Neural progenitor cell (in vitro differentiated cells): ENCODE results near the gene ANGPTL7. TPM values are rescaled to one million over a fixed set of nuclear protein-coding genes. Genes with fewer than 3 reads are reported as not detected.

Experiments
- DNase-seq: peaks from one replicate; pipeline ENCODE4 v3.0.0-alpha.2; 2016; ENCODE audit warnings: low spot score
- H2AFZ ChIP-seq: fragments of 200-600 bp; sonication (generic); replicated peaks from 2 replicates; pipeline ENCODE4 v1.6.1; 2016; ENCODE audit warnings: antibody characterized with exemption
- H3F3A ChIP-seq: fragments of 200-600 bp; sonication (generic); 2 replicates; pipeline ENCODE4 v1.6.1; 2016; ENCODE audit warnings: antibody characterized with exemption, low read depth
- H3K27ac ChIP-seq: fragments of 200-600 bp; sonication (generic); 2 replicates; pipeline ENCODE4 v1.5.1; 2016; ENCODE audit warnings: mild to moderate bottlenecking
- H3K27me3 ChIP-seq: fragments of 200-600 bp; sonication (generic); 2 replicates; pipeline ENCODE4 v1.6.1; 2016; ENCODE audit warnings: mild to moderate bottlenecking, moderate library complexity
- H3K36me3 ChIP-seq: fragments of 200-600 bp; sonication (generic); 2 replicates; pipeline ENCODE4 v1.5.1; 2016
- H3K4me1 ChIP-seq: fragments of 200-600 bp; sonication (generic); 2 replicates; pipeline ENCODE4 v1.6.1; 2016; ENCODE audit warnings: mixed run types
- H3K4me2 ChIP-seq: fragments of 200-600 bp; sonication (generic); 2 replicates; pipeline ENCODE4 v1.6.1; 2016
- H3K4me3 ChIP-seq: fragments of 200-600 bp; sonication (generic); 2 replicates; pipeline ENCODE4 v1.5.1; 2016
- H3K79me2 ChIP-seq: fragments of 200-600 bp; sonication (generic); 2 replicates; pipeline ENCODE4 v1.6.1; 2016; ENCODE audit warnings: low read depth
- H3K9ac ChIP-seq: fragments of 200-600 bp; sonication (generic); 2 replicates; pipeline ENCODE4 v1.6.1; 2016
- H3K9me3 ChIP-seq: fragments of 200-600 bp; sonication (generic); 2 replicates; pipeline ENCODE4 v1.5.1; 2016; ENCODE audit warnings: low read depth
- H4K20me1 ChIP-seq: fragments of 200-600 bp; sonication (generic); 2 replicates; pipeline ENCODE4 v1.6.1; 2016; ENCODE audit warnings: low read depth
- H3K27ac Mint-ChIP-seq: 3 replicates; pipeline ENCODE4 v1.8.0; 2021; ENCODE audit warnings: mixed read lengths
- H3K27me3 Mint-ChIP-seq: 2 replicates; pipeline ENCODE4 v1.8.0; 2022; ENCODE audit warnings: low read depth, mild to moderate bottlenecking, inconsistent platforms, moderate library complexity, mixed read lengths; ENCODE audit not compliant: insufficient read depth
- H3K36me3 Mint-ChIP-seq: 3 replicates; pipeline ENCODE4 v1.8.0; 2021; ENCODE audit warnings: mixed read lengths
- H3K4me1 Mint-ChIP-seq: 3 replicates; pipeline ENCODE4 v1.8.0; 2021; ENCODE audit warnings: mixed read lengths
- H3K4me3 Mint-ChIP-seq: 3 replicates; pipeline ENCODE4 v1.8.0; 2021; ENCODE audit warnings: mild to moderate bottlenecking, moderate library complexity, mixed read lengths
- H3K9me3 Mint-ChIP-seq: 3 replicates; pipeline ENCODE4 v1.8.0; 2020; ENCODE audit warnings: mixed read lengths
- EZH2 ChIP-seq: fragments of 200-600 bp; sonication (generic); IDR thresholded peaks from 2 replicates; pipeline ENCODE4 v1.6.1; 2017; ENCODE audit warnings: antibody characterized with exemption, mild to moderate bottlenecking, moderate library complexity
- EZH2phosphoT487 ChIP-seq: fragments of 200-600 bp; sonication (generic); IDR thresholded peaks from 2 replicates; pipeline ENCODE4 v1.6.1; 2017; ENCODE audit warnings: antibody characterized with exemption
- small RNA-seq: library from RNA; depleted of rRNA; stranded (forward); fragments of <200 nt; gene quantifications from one replicate; pipeline ENCODE3, GENCODE V24; 2015
- total RNA-seq: library from RNA; depleted of rRNA; stranded (reverse); fragments of >200 nt; gene quantifications from 2 replicates; pipeline ENCODE4 v1.2.3, GENCODE V29; 2015; ENCODE audit warnings: low replicate concordance
- TF ChIP-seq, protein P1 (sequence below): fragments of 200-600 bp; sonication (generic); IDR thresholded peaks from 2 replicates; pipeline ENCODE4 v1.5.1; 2017; ENCODE audit warnings: antibody characterized with exemption, mild to moderate bottlenecking

Gene ANGPTL7
- total RNA-seq, 1 donor from 2014 or later = not detected

DNA sequence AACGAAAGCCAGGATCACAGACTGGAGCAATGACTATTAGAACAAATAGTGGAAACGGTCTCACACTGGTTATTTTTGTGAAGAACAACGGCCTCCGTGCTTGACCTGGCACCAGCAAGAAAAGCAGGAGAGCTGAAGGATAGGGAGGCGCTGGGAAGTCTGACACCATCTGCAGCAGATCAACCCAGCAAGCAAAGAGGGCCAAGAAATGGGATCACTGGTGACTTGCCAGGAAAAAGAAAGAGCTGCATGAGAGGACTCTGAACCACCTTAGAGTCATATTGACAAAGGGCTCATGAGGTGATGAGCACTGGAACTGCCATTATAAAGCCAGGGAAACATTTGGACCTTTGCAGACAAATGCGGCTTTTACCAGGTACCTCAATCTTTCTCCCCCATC lies 48.2 kb downstream of the ANGPTL7 start:
- no peaks in the 10 kb centered on the region for H3K79me2 ChIP-seq
- Mint-ChIP-seq H3K36me3 (peaks cover 34% of the 10 kb centered on the region), H3K27me3 (no peaks in the 10 kb centered on the region), H3K4me3 (no peak overlapping the region), H3K9me3 (no peaks in the 10 kb centered on the region), H3K27ac (no peak overlapping the region), H3K4me1 (no peaks in the 10 kb centered on the region)
- H3K4me3 ChIP-seq = no peak overlapping the region
- no peaks in the 10 kb centered on the region for H3K4me1 ChIP-seq
- H3F3A ChIP-seq = no peaks in the 10 kb centered on the region
- H4K20me1 ChIP-seq = peaks cover 3% of the 10 kb centered on the region
- no peaks in the 10 kb centered on the region for H3K27me3 ChIP-seq
- no peaks in the 10 kb centered on the region for H3K9me3 ChIP-seq
- DNase-seq = no peak
- no peak overlapping the region for H3K4me2 ChIP-seq
- no peak overlapping the region for H2AFZ ChIP-seq
- TF ChIP-seq, protein P1, sequence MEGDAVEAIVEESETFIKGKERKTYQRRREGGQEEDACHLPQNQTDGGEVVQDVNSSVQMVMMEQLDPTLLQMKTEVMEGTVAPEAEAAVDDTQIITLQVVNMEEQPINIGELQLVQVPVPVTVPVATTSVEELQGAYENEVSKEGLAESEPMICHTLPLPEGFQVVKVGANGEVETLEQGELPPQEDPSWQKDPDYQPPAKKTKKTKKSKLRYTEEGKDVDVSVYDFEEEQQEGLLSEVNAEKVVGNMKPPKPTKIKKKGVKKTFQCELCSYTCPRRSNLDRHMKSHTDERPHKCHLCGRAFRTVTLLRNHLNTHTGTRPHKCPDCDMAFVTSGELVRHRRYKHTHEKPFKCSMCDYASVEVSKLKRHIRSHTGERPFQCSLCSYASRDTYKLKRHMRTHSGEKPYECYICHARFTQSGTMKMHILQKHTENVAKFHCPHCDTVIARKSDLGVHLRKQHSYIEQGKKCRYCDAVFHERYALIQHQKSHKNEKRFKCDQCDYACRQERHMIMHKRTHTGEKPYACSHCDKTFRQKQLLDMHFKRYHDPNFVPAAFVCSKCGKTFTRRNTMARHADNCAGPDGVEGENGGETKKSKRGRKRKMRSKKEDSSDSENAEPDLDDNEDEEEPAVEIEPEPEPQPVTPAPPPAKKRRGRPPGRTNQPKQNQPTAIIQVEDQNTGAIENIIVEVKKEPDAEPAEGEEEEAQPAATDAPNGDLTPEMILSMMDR = no peak
- TF ChIP-seq EZH2 (no peak), EZH2phosphoT487 (no peak)
- H3K27ac ChIP-seq = no peak overlapping the region
- no peak overlapping the region for H3K9ac ChIP-seq
- peaks cover 14% of the 10 kb centered on the region for H3K36me3 ChIP-seq

DNA sequence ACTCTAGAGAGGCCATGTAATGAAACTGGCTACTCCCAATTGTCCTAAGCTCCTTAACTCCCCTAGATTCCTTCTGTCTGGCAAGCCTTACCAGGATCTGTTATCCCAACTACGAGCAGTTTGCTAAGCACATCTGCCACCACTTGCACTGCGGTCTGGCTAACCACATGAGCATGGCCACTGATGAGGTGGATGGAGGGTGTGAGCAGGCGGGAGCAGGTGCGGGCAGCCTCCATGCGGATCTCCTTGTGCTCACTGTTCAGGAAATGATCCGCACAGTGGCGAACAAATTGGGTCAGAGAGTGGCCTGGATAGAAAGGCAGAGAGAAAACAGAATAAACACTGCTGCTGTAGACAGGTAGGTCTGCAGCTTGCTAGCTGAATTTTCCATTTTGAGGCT lies 49.2 kb downstream of the ANGPTL7 start:
- H3K9ac ChIP-seq = no peak overlapping the region
- peaks cover 12% of the 10 kb centered on the region for H3K36me3 ChIP-seq
- Mint-ChIP-seq H3K27me3 (no peaks in the 10 kb centered on the region), H3K36me3 (peaks cover 32% of the 10 kb centered on the region), H3K4me1 (no peaks in the 10 kb centered on the region), H3K9me3 (no peaks in the 10 kb centered on the region), H3K4me3 (no peak overlapping the region), H3K27ac (no peak overlapping the region)
- H4K20me1 ChIP-seq = peaks cover 3% of the 10 kb centered on the region
- H3F3A ChIP-seq = no peaks in the 10 kb centered on the region
- no peaks in the 10 kb centered on the region for H3K27me3 ChIP-seq
- H2AFZ ChIP-seq = no peak overlapping the region
- DNase-seq = no peak
- TF ChIP-seq, protein P1 = no peak
- TF ChIP-seq EZH2phosphoT487 = no peak
- no peak for TF ChIP-seq EZH2
- no peak overlapping the region for H3K27ac ChIP-seq
- H3K4me2 ChIP-seq = no peak overlapping the region
- H3K4me3 ChIP-seq = no peak overlapping the region
- no peaks in the 10 kb centered on the region for H3K79me2 ChIP-seq
- H3K4me1 ChIP-seq = no peaks in the 10 kb centered on the region
- H3K9me3 ChIP-seq = no peaks in the 10 kb centered on the region

DNA sequence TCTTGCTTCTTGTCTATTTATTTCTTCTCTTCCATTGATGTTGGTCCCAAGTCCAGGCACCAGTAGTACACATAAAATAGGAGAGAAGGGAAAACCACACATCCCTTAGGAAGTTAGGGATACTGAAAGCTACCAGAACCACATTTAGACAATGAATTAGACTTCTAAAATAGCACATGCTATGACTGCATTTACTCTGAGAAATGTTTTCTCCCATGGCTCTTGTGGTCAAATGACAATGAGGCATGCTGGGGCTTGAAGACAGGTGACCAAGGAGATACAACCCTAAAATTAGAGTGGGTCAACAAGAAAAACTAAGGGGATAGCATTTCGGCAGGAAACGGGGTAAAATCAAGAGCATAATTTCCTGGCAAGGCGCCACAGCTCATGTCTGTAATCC lies 56.1 kb downstream of the ANGPTL7 start:
- Mint-ChIP-seq H3K4me1 (no peaks in the 10 kb centered on the region), H3K36me3 (peaks cover 14% of the 10 kb centered on the region), H3K27ac (no peak overlapping the region), H3K27me3 (no peaks in the 10 kb centered on the region), H3K9me3 (no peaks in the 10 kb centered on the region), H3K4me3 (no peak overlapping the region)
- Histone ChIP-seq H3K27ac (no peak overlapping the region), H3K36me3 (peaks cover 7% of the 10 kb centered on the region), H3K9me3 (no peaks in the 10 kb centered on the region), H3K4me3 (no peak overlapping the region), H3K9ac (no peak overlapping the region), H2AFZ (no peak overlapping the region), H3K4me1 (no peaks in the 10 kb centered on the region), H4K20me1 (peaks cover 3% of the 10 kb centered on the region), H3K27me3 (no peaks in the 10 kb centered on the region), H3K4me2 (no peak overlapping the region), H3K79me2 (no peaks in the 10 kb centered on the region), H3F3A (peaks cover under 1% of the 10 kb centered on the region)
- TF ChIP-seq EZH2phosphoT487 (no peak), EZH2 (no peak)
- TF ChIP-seq, protein P1 = no peak
- no peak for DNase-seq

Small RNAs within 50 kb of the gene (small RNA-seq; reads per million reads assigned to genes)
- gene RNU6-291P (not detected), gene RNU6-537P (not detected), gene RPL39P6 (not detected)

Other genes with a start within 250 kb of the ANGPTL7 start
- gene TARDBP, start 176.7 kb upstream of the ANGPTL7 start, total RNA-seq = 170 and 202 TPM in 2 replicates
- gene MASP2, start 142.1 kb upstream of the ANGPTL7 start, total RNA-seq = 0.09 TPM in 1 of 2 replicates, not detected in the other
- gene SRM, start 129.3 kb upstream of the ANGPTL7 start, total RNA-seq = 15.7 and 33.2 TPM in 2 replicates
- gene EXOSC10, start 89.5 kb upstream of the ANGPTL7 start, total RNA-seq = 91.7 and 102 TPM in 2 replicates
- 55.8 and 69.1 TPM in 2 replicates for gene MTOR, start 73.2 kb downstream of the ANGPTL7 start, total RNA-seq
- gene UBIAD1, start 83.8 kb downstream of the ANGPTL7 start, total RNA-seq = 11.0 and 17.7 TPM in 2 replicates